Measurements from ENCODE around the gene TPM2. TPM values are rescaled to one million over a fixed set of nuclear protein-coding genes. Genes with fewer than 3 reads are reported as not detected.

TPM2 gene
- total RNA-seq, 1 donor from 2014 or later, result 24.3 TPM

GRCh38 chr9:35687972-35688557 lies 1.7 kb downstream of the TPM2 start:
- no peak for TF ChIP-seq CTCF (IDR thresholded peaks at IDR 0.05; ENCODE audit: unreplicated experiment)
- Mint-ChIP-seq H3K27ac (no peak overlapping the region), H3K27me3 (peaks cover 13% of the 10 kb centered on the region), H3K4me1 (ENCODE audit: low read depth) (peaks cover 5% of the 10 kb centered on the region), H3K36me3 (ENCODE audit: insufficient read depth) (peaks cover 2% of the 10 kb centered on the region), H3K9me3 (ENCODE audit: low read depth) (no peaks in the 10 kb centered on the region), H3K4me3 (ENCODE audit: low read depth) (no peak overlapping the region)
- no peak for DNase-seq (ENCODE audit: low spot score, unreplicated experiment)

- Mint-ChIP-seq H3K36me3 (ENCODE audit: insufficient read depth) (peaks cover 2% of the 10 kb centered on the region), H3K4me1 (ENCODE audit: low read depth) (peaks cover 5% of the 10 kb centered on the region), H3K27ac (no peak overlapping the region), H3K4me3 (ENCODE audit: low read depth) (peak overlapping the region; percentile 30), H3K27me3 (peaks cover 13% of the 10 kb centered on the region), H3K9me3 (ENCODE audit: low read depth) (no peaks in the 10 kb centered on the region)
- no peak for DNase-seq (ENCODE audit: low spot score, unreplicated experiment)
- TF ChIP-seq CTCF (IDR thresholded peaks at IDR 0.05; ENCODE audit: unreplicated experiment), result no peak
Measured at GRCh38 chr9:35687306-35687705, 2.4 kb downstream of the TPM2 start.

- Mint-ChIP-seq H3K4me1 (ENCODE audit: low read depth) (peaks cover 5% of the 10 kb centered on the region), H3K4me3 (ENCODE audit: low read depth) (no peak overlapping the region), H3K27me3 (peaks cover 10% of the 10 kb centered on the region), H3K36me3 (ENCODE audit: insufficient read depth) (peaks cover 2% of the 10 kb centered on the region), H3K9me3 (ENCODE audit: low read depth) (no peaks in the 10 kb centered on the region), H3K27ac (no peak overlapping the region)
- TF ChIP-seq CTCF (IDR thresholded peaks at IDR 0.05; ENCODE audit: unreplicated experiment), result no peak
- DNase-seq (ENCODE audit: low spot score, unreplicated experiment), result no peak
Measured at GRCh38 chr9:35686222-35687203, 3.2 kb downstream of the TPM2 start.

- Mint-ChIP-seq H3K4me3 (ENCODE audit: low read depth) (no peak overlapping the region), H3K9me3 (ENCODE audit: low read depth) (no peaks in the 10 kb centered on the region), H3K4me1 (ENCODE audit: low read depth) (peaks cover 5% of the 10 kb centered on the region), H3K27me3 (peaks cover 7% of the 10 kb centered on the region), H3K27ac (no peak overlapping the region), H3K36me3 (ENCODE audit: insufficient read depth) (peaks cover 2% of the 10 kb centered on the region)
- no peak for TF ChIP-seq CTCF (IDR thresholded peaks at IDR 0.05; ENCODE audit: unreplicated experiment)
- DNase-seq (ENCODE audit: low spot score, unreplicated experiment), result no peak
Measured at GRCh38 chr9:35685506-35685905, 4.2 kb downstream of the TPM2 start.

- H3K27ac Mint-ChIP-seq, result no peak overlapping the region
- TF ChIP-seq CTCF (IDR thresholded peaks at IDR 0.05; ENCODE audit: unreplicated experiment), result no peak
- peaks cover 2% of the 10 kb centered on the region for H3K36me3 Mint-ChIP-seq (ENCODE audit: insufficient read depth)
- no peak for DNase-seq (ENCODE audit: low spot score, unreplicated experiment)
- no peaks in the 10 kb centered on the region for H3K9me3 Mint-ChIP-seq (ENCODE audit: low read depth)
- peaks cover 7% of the 10 kb centered on the region for H3K27me3 Mint-ChIP-seq
- H3K4me3 Mint-ChIP-seq (ENCODE audit: low read depth), result no peak overlapping the region
- H3K4me1 Mint-ChIP-seq (ENCODE audit: low read depth), result peaks cover 5% of the 10 kb centered on the region
Measured at GRCh38 chr9:35684921-35685320, 4.8 kb downstream of the TPM2 start.

Measured in progenitor cell of endocrine pancreas (in vitro differentiated cells).